Limb (tissue), 2 donors: ENCODE results near the gene ZNF568.
A peak's percentile ranks its signal among the peaks of the same experiment; 100 is the strongest.

Source experiments
- DNase-seq, 2 donors: peaks; one replicate each; pipeline ENCODE4 v3.0.0-alpha.2; 2016; ENCODE audit errors: extremely low spot score in 2 of 2

ZNF568 gene

GRCh38 chr19:36915992-36916830, at the start of gene ZNF568, which contains the start of gene ZNF829:
ZNF568 (plus strand) TSS chr19:36916332; CDS start chr19:36922771, 6,439 bp downstream.
ZNF829 (minus strand) TSS chr19:36916291; CDS start chr19:36915167, 1,124 bp downstream.
- DNase-seq, result peak; percentile 90 to 94

GRCh38 chr19:36876993-36877938, 38.9 kb upstream of the ZNF568 start:
- DNase-seq, result no peak

GRCh38 chr19:36891768-36892357, 24.3 kb upstream of the ZNF568 start:
- DNase-seq, result no peak

- DNase-seq, result no peak
Measured at GRCh38 chr19:36894849-36895383, 21.2 kb upstream of the ZNF568 start.

- no peak for DNase-seq
Measured at GRCh38 chr19:36898422-36898821, 17.7 kb upstream of the ZNF568 start.

GRCh38 chr19:36916991-36917390, 859 bp downstream of the ZNF568 start:
- DNase-seq, result peak; percentile 1 to 27

GRCh38 chr19:36918090-36918489, 2.0 kb downstream of the ZNF568 start:
- no peak for DNase-seq

- DNase-seq, result no peak
Measured at GRCh38 chr19:36931684-36932083, 15.6 kb downstream of the ZNF568 start.

- DNase-seq, result no peak
Measured at GRCh38 chr19:36939153-36939552, 23.0 kb downstream of the ZNF568 start.

- no peak for DNase-seq
Measured at GRCh38 chr19:36950335-36951119, 34.4 kb downstream of the ZNF568 start.

GRCh38 chr19:36962346-36962745, 46.2 kb downstream of the ZNF568 start:
- DNase-seq, result no peak

GRCh38 chr19:36963280-36963679, 47.1 kb downstream of the ZNF568 start:
- peak; percentile 51 to 82 for DNase-seq

- no peak for DNase-seq
Measured at GRCh38 chr19:36972571-36972970, 56.4 kb downstream of the ZNF568 start.

GRCh38 chr19:36973021-36973843, 57.1 kb downstream of the ZNF568 start:
- DNase-seq, result peak; percentile 88 to 91

- no peak for DNase-seq
Measured at GRCh38 chr19:36973844-36974195, 57.7 kb downstream of the ZNF568 start.

- no peak for DNase-seq
Measured at GRCh38 chr19:36986131-36986530, 70.0 kb downstream of the ZNF568 start.

GRCh38 chr19:36986601-36987000, 70.5 kb downstream of the ZNF568 start:
- no peak for DNase-seq

- no peak for DNase-seq
Measured at GRCh38 chr19:36987091-36987490, 71.0 kb downstream of the ZNF568 start.

- DNase-seq, result no peak
Measured at GRCh38 chr19:36997152-36997842, 81.2 kb downstream of the ZNF568 start.
